IMR-90 (cell line): ENCODE results near the gene OTUD5.

Experiments
- CTCF ChIP-seq: conservative IDR thresholded peaks from 2 replicates; pipeline ENCODE4 v1.5.1; 2012; ENCODE audit warnings: mild to moderate bottlenecking, low read depth, low read length, improper control_type of control experiment
- ELK1 ChIP-seq: fragments of 150-350 bp; IDR thresholded peaks from 2 replicates; pipeline ENCODE4 v1.6.1; 2016; ENCODE audit warnings: low read depth, mild to moderate bottlenecking, low read length, moderate library complexity, borderline replicate concordance
- MAFK ChIP-seq: IDR thresholded peaks from 2 replicates; pipeline ENCODE4 v1.6.1; 2012; ENCODE audit warnings: low read depth, low read length, improper control_type of control experiment
- MXI1 ChIP-seq: IDR thresholded peaks from 2 replicates; pipeline ENCODE4 v1.6.1; 2012; ENCODE audit warnings: low read depth, mild to moderate bottlenecking, low read length, moderate library complexity, borderline replicate concordance
- NFE2L2 ChIP-seq: fragments of 150-350 bp; IDR thresholded peaks from 2 replicates; pipeline ENCODE4 v1.6.1; 2016; ENCODE audit warnings: low read depth, mild to moderate bottlenecking, low read length
- POLR2A ChIP-seq: IDR thresholded peaks from 2 replicates; pipeline ENCODE4 v1.6.1; 2012; ENCODE audit warnings: mild to moderate bottlenecking, low read depth, low read length
- RAD21 ChIP-seq: IDR thresholded peaks from 2 replicates; pipeline ENCODE4 v1.6.1; 2012; ENCODE audit warnings: low read length, improper control_type of control experiment
- RFX5 ChIP-seq: IDR thresholded peaks from 2 replicates; pipeline ENCODE4 v1.8.0; 2012; ENCODE audit warnings: low read depth, mild to moderate bottlenecking, low read length, moderate library complexity
- SMC3 ChIP-seq: fragments of 150-350 bp; IDR thresholded peaks from 2 replicates; pipeline ENCODE4 v1.6.1; 2016; ENCODE audit warnings: low read depth, mild to moderate bottlenecking, antibody characterized with exemption, low read length, moderate library complexity
- USF2 ChIP-seq: fragments of 150-350 bp; IDR thresholded peaks from 2 replicates; pipeline ENCODE4 v1.6.1; 2017; ENCODE audit warnings: mild to moderate bottlenecking, antibody characterized with exemption, low read length, low read depth

- TF ChIP-seq CTCF (no peak), POLR2A (no peak), NFE2L2 (no peak), RAD21 (no peak), SMC3 (no peak), ELK1 (no peak), MXI1 (no peak), RFX5 (no peak), MAFK (no peak), USF2 (no peak)
Measured at GRCh38 chrX:48919947-48920717, 37.3 kb downstream of the OTUD5 start.
